CD4-positive, alpha-beta T cell (primary cell): ENCODE measurements around the gene CDH4. TPM values are rescaled to one million over a fixed set of nuclear protein-coding genes. Genes with fewer than 3 reads are reported as not detected.

ENCODE experiments used
- ATAC-seq: fragments of 200-7000 bp; cut with Tn5 transposase; one replicate; pipeline ENCODE4 v1.10.0; 2022; ENCODE audit warnings: mild to moderate bottlenecking; ENCODE audit not compliant: poor library complexity
- CTCF ChIA-PET: fragments of 350-600 bp; sonication (Branson Sonifier 250); formaldehyde crosslinking; loops from one replicate; lab custom pipeline; 2021; ENCODE audit warnings: antibody characterized with exemption, inconsistent platforms; lab: Charles Lee
- POLR2A ChIA-PET: fragments of 350-600 bp; sonication (Branson Sonifier 250); formaldehyde crosslinking; loops from one replicate; lab custom pipeline; 2021; ENCODE audit warnings: antibody characterized with exemption, inconsistent platforms; lab: Charles Lee
- DNase-seq, 14 experiments: peaks; one replicate each; pipeline ENCODE4 v3.0.0-alpha.2; 2013 to 2020; ENCODE audit warnings: mixed read lengths in 2 of 14
- H3K27ac ChIP-seq, 2 donors: one replicate each; pipeline versions ENCODE4 v1.5.1 to v1.7.0; 2013; ENCODE audit warnings: low read length in 2 of 2, low read depth in 1 of 2, mild to moderate bottlenecking in 1 of 2
- H3K27me3 ChIP-seq, 2 experiments: 1 replicate in 1 of 2; 2 replicates in 1 of 2; pipeline versions ENCODE4 v1.6.1 to v1.7.0; 2013; ENCODE audit warnings: low read length in 2 of 2, control low read depth in 1 of 2, mild to moderate bottlenecking in 1 of 2, moderate library complexity in 1 of 2; ENCODE audit not compliant: insufficient read depth in 2 of 2, control insufficient read depth in 1 of 2
- H3K36me3 ChIP-seq: one replicate; pipeline ENCODE4 v1.6.1; 2013; ENCODE audit warnings: low read length, control low read depth; ENCODE audit not compliant: insufficient read depth
- H3K4me1 ChIP-seq: one replicate; pipeline ENCODE4 v1.6.1; 2013; ENCODE audit warnings: low read length, control low read depth; ENCODE audit not compliant: insufficient read depth
- H3K4me3 ChIP-seq: one replicate; pipeline ENCODE4 v1.5.1; 2013; ENCODE audit warnings: mild to moderate bottlenecking, low read length, moderate library complexity
- H3K9me3 ChIP-seq, 2 experiments: 1 replicate in 1 of 2; 2 replicates in 1 of 2; pipeline versions ENCODE4 v1.6.1 to v1.7.0; 2013; ENCODE audit warnings: low read length in 2 of 2, mild to moderate bottlenecking in 2 of 2, control low read depth in 1 of 2, moderate library complexity in 1 of 2; ENCODE audit not compliant: control insufficient read depth in 1 of 2, insufficient read depth in 1 of 2
- H3K27ac Mint-ChIP-seq: one replicate; pipeline ENCODE4 v1.8.0; 2020; ENCODE audit warnings: mixed read lengths
- H3K27me3 Mint-ChIP-seq: one replicate; pipeline ENCODE4 v1.8.0; 2021; ENCODE audit warnings: mixed read lengths
- H3K36me3 Mint-ChIP-seq: one replicate; pipeline ENCODE4 v1.8.0; 2021; ENCODE audit warnings: low read depth, mixed read lengths
- H3K4me1 Mint-ChIP-seq: one replicate; pipeline ENCODE4 v1.8.0; 2021; ENCODE audit warnings: low read depth, mixed read lengths
- H3K4me3 Mint-ChIP-seq: one replicate; pipeline ENCODE4 v1.8.0; 2020; ENCODE audit warnings: mild to moderate bottlenecking, mixed read lengths
- H3K9me3 Mint-ChIP-seq: one replicate; pipeline ENCODE4 v1.8.0; 2020; ENCODE audit warnings: mixed read lengths
- CTCF ChIP-seq: fragments of 200-600 bp; IDR thresholded peaks from one replicate; pipeline ENCODE4 v1.8.0; 2022; ENCODE audit warnings: antibody characterized with exemption, mild to moderate bottlenecking
- intact Hi-C, 2 experiments: fragments of 100-400 bp; cut with DNase I in 1 of 2; cut with micrococcal nuclease in 1 of 2; formaldehyde crosslinking; loops; one replicate each; pipeline versions ENCODE4 v1.15.1 to v1.9.0; 2023 to 2025; cut with DNase I, micrococcal nuclease
- total RNA-seq, 174 experiments: library from RNA in 2 of 174; stranded (reverse) in 2 of 174; gene quantifications; one replicate each; pipeline ENCODE4 v1.2.3 and lab custom pipeline; 2021 to 2026

CDH4 gene
- total RNA-seq, 2 experiments from 2014 or later = 0.11 TPM

GRCh38 chr20:61373956-61374545 is 122.0 kb downstream of the CDH4 start:
- H3K27me3 Mint-ChIP-seq = no peaks in the 10 kb centered on the region
- H3K4me1 Mint-ChIP-seq = no peaks in the 10 kb centered on the region
- ChIA-PET POLR2A (no interaction called here), CTCF (no interaction called here)
- Histone ChIP-seq H3K4me3 (no peak overlapping the region), H3K9me3 (peaks cover 0 to 57% of the 10 kb centered on the region in 2 experiments), H3K27ac (no peak overlapping the region), H3K36me3 (no peaks in the 10 kb centered on the region), H3K27me3 (no peaks in the 10 kb centered on the region), H3K4me1 (no peaks in the 10 kb centered on the region)
- H3K27ac Mint-ChIP-seq = no peak overlapping the region
- no peaks in the 10 kb centered on the region for H3K9me3 Mint-ChIP-seq
- intact Hi-C loops = no loop called here
- no peak overlapping the region for H3K4me3 Mint-ChIP-seq
- ATAC-seq (no peak), DNase-seq (no peak)
- no peak for TF ChIP-seq CTCF
- H3K36me3 Mint-ChIP-seq = no peaks in the 10 kb centered on the region

GRCh38 chr20:61376541-61377240 is 124.6 kb downstream of the CDH4 start:
- ChIA-PET CTCF (no interaction called here), POLR2A (no interaction called here)
- Mint-ChIP-seq H3K36me3 (no peaks in the 10 kb centered on the region), H3K27me3 (no peaks in the 10 kb centered on the region), H3K9me3 (no peaks in the 10 kb centered on the region), H3K4me3 (no peak overlapping the region), H3K4me1 (no peaks in the 10 kb centered on the region), H3K27ac (no peak overlapping the region)
- H3K27ac ChIP-seq = no peak overlapping the region
- ATAC-seq (no peak), DNase-seq (no peak)
- intact Hi-C loops = no loop called here
- no peaks in the 10 kb centered on the region for H3K36me3 ChIP-seq
- no peaks in the 10 kb centered on the region for H3K27me3 ChIP-seq
- TF ChIP-seq CTCF = no peak
- no peak overlapping the region for H3K4me3 ChIP-seq
- peaks cover 0 to 44% of the 10 kb centered on the region in 2 experiments for H3K9me3 ChIP-seq
- H3K4me1 ChIP-seq = no peaks in the 10 kb centered on the region

GRCh38 chr20:61378694-61379355 is 126.8 kb downstream of the CDH4 start:
- H3K36me3 ChIP-seq = no peaks in the 10 kb centered on the region
- H3K9me3 Mint-ChIP-seq = no peaks in the 10 kb centered on the region
- no peak overlapping the region for H3K27ac Mint-ChIP-seq
- no peak for ATAC-seq
- CTCF ChIA-PET = no interaction called here
- no peaks in the 10 kb centered on the region for H3K36me3 Mint-ChIP-seq
- no peak overlapping the region for H3K27ac ChIP-seq
- intact Hi-C loops = no loop called here
- no peak overlapping the region for H3K4me3 ChIP-seq
- no peaks in the 10 kb centered on the region for H3K27me3 Mint-ChIP-seq
- no peaks in the 10 kb centered on the region for H3K4me1 ChIP-seq
- no peak overlapping the region for H3K4me3 Mint-ChIP-seq
- no peak for TF ChIP-seq CTCF
- no peaks in the 10 kb centered on the region for H3K4me1 Mint-ChIP-seq
- no peak for DNase-seq
- H3K27me3 ChIP-seq = no peaks in the 10 kb centered on the region
- POLR2A ChIA-PET = no interaction called here
- peaks cover 0 to 36% of the 10 kb centered on the region in 2 experiments for H3K9me3 ChIP-seq
